ENCODE results near the gene TDRD7.

DNA sequence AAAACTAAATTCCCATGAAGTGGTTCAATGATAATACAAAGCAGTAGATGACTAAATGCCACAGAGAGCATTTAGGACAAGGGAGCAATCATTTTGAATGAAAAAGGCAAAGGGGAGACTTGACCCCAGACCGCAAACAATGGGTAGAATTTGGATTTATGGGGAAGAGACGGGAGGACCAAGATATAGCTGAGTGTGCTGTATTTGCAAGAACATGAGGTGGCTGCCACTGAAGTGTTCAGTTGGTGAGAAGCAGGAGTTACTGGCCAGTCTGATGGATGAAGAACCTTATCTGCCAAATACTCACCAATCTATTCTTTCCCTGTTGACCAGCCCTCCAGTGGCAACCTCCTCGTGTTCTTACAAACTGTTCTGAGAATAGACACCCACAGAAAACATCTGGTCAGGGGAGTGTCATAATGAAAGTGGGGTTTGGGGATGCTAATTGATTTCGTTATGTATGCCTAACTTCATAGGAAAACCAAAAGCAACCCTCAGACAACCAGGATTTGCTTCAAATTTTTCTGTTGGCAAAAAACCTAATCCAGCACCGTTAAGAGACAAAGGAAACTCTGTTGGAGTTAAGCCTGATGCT is 19.8 kb downstream of the TDRD7 start:
- TF ChIP-seq, protein P1, sequence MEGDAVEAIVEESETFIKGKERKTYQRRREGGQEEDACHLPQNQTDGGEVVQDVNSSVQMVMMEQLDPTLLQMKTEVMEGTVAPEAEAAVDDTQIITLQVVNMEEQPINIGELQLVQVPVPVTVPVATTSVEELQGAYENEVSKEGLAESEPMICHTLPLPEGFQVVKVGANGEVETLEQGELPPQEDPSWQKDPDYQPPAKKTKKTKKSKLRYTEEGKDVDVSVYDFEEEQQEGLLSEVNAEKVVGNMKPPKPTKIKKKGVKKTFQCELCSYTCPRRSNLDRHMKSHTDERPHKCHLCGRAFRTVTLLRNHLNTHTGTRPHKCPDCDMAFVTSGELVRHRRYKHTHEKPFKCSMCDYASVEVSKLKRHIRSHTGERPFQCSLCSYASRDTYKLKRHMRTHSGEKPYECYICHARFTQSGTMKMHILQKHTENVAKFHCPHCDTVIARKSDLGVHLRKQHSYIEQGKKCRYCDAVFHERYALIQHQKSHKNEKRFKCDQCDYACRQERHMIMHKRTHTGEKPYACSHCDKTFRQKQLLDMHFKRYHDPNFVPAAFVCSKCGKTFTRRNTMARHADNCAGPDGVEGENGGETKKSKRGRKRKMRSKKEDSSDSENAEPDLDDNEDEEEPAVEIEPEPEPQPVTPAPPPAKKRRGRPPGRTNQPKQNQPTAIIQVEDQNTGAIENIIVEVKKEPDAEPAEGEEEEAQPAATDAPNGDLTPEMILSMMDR (IDR thresholded peaks at IDR 0.05; ENCODE audit: low read length) = no peak
- no peak for TF ChIP-seq EZH2 (IDR thresholded peaks at IDR 0.05; ENCODE audit: borderline replicate concordance, low read length)

All from OCI-LY1 (cell line).